HEK293 (cell line): ENCODE data around the gene SLF2.

ENCODE experiments used
- KLF10 ChIP-seq: fragments of 450-650 bp; IDR thresholded peaks from 2 replicates; pipeline ENCODE4 v1.5.1; 2018; ENCODE audit warnings: missing biosample characterization, mild to moderate bottlenecking, missing genetic modification characterization
- REPIN1 ChIP-seq: fragments of 450-650 bp; formaldehyde crosslinking; IDR thresholded peaks from 2 replicates; pipeline ENCODE4 v1.5.1; 2017; ENCODE audit warnings: missing biosample characterization, missing genetic modification characterization, low read depth
- YY1 ChIP-seq: fragments of 450-650 bp; formaldehyde crosslinking; IDR thresholded peaks from 2 replicates; pipeline ENCODE4 v1.5.1; 2018; ENCODE audit warnings: missing biosample characterization, missing genetic modification characterization
- YY2 ChIP-seq: fragments of 450-650 bp; formaldehyde crosslinking; IDR thresholded peaks from 2 replicates; pipeline ENCODE4 v1.5.1; 2016; ENCODE audit warnings: missing biosample characterization, missing genetic modification characterization
- ZBTB17 ChIP-seq: fragments of 450-650 bp; formaldehyde crosslinking; IDR thresholded peaks from 2 replicates; pipeline ENCODE4 v1.5.1; 2016; ENCODE audit warnings: missing biosample characterization, missing genetic modification characterization
- ZNF174 ChIP-seq: fragments of 450-650 bp; formaldehyde crosslinking; IDR thresholded peaks from 2 replicates; pipeline ENCODE4 v1.5.0; 2017; ENCODE audit warnings: missing biosample characterization, mild to moderate bottlenecking, missing genetic modification characterization
- ZNF175 ChIP-seq: fragments of 450-650 bp; formaldehyde crosslinking; IDR thresholded peaks from 2 replicates; pipeline ENCODE4 v1.5.1; 2016; ENCODE audit warnings: missing biosample characterization, missing genetic modification characterization
- ZNF2 ChIP-seq: fragments of 450-650 bp; formaldehyde crosslinking; IDR thresholded peaks from 2 replicates; pipeline ENCODE4 v1.5.1; 2016; ENCODE audit warnings: missing biosample characterization, missing genetic modification characterization
- ZNF266 ChIP-seq: fragments of 450-650 bp; formaldehyde crosslinking; IDR thresholded peaks from 2 replicates; pipeline ENCODE4 v1.5.1; 2016; ENCODE audit warnings: missing biosample characterization, missing genetic modification characterization, low read depth
- ZNF302 ChIP-seq: fragments of 450-650 bp; formaldehyde crosslinking; IDR thresholded peaks from 2 replicates; pipeline ENCODE4 v1.5.1; 2016; ENCODE audit warnings: missing biosample characterization, missing genetic modification characterization, low read depth
- ZNF354C ChIP-seq: fragments of 450-650 bp; formaldehyde crosslinking; IDR thresholded peaks from 2 replicates; pipeline ENCODE4 v1.5.1; 2016; ENCODE audit warnings: missing biosample characterization, missing genetic modification characterization, low read depth, borderline replicate concordance
- ZNF366 ChIP-seq: fragments of 450-650 bp; formaldehyde crosslinking; conservative IDR thresholded peaks from 2 replicates; pipeline ENCODE4 v1.5.1; 2016; ENCODE audit warnings: missing biosample characterization, missing genetic modification characterization
- ZNF37A ChIP-seq: fragments of 450-650 bp; IDR thresholded peaks from 2 replicates; pipeline ENCODE4 v1.5.1; 2018; ENCODE audit warnings: missing biosample characterization, missing genetic modification characterization
- ZNF394 ChIP-seq: fragments of 450-650 bp; formaldehyde crosslinking; IDR thresholded peaks from 2 replicates; pipeline ENCODE4 v1.5.1; 2016; ENCODE audit warnings: missing biosample characterization, missing genetic modification characterization, mild to moderate bottlenecking, moderate library complexity, borderline replicate concordance
- ZNF473 ChIP-seq: fragments of 450-650 bp; formaldehyde crosslinking; IDR thresholded peaks from 2 replicates; pipeline ENCODE4 v1.5.1; 2017; ENCODE audit warnings: missing biosample characterization, missing genetic modification characterization
- ZNF530 ChIP-seq: fragments of 450-650 bp; formaldehyde crosslinking; IDR thresholded peaks from 2 replicates; pipeline ENCODE4 v1.5.1; 2016; ENCODE audit warnings: low read depth, missing biosample characterization, missing genetic modification characterization
- ZNF549 ChIP-seq: fragments of 450-650 bp; IDR thresholded peaks from 2 replicates; pipeline ENCODE4 v1.5.1; 2018; ENCODE audit warnings: missing biosample characterization, missing genetic modification characterization, mild to moderate bottlenecking, inconsistent platforms, moderate library complexity
- ZNF561 ChIP-seq: fragments of 450-650 bp; IDR thresholded peaks from 2 replicates; pipeline ENCODE4 v1.5.1; 2018; ENCODE audit warnings: missing biosample characterization, missing genetic modification characterization, borderline replicate concordance
- ZNF629 ChIP-seq: fragments of 450-650 bp; formaldehyde crosslinking; IDR thresholded peaks from 2 replicates; pipeline ENCODE4 v1.5.1; 2017; ENCODE audit warnings: missing biosample characterization, missing genetic modification characterization
- ZNF837 ChIP-seq: fragments of 450-650 bp; formaldehyde crosslinking; IDR thresholded peaks from 2 replicates; pipeline ENCODE4 v1.5.1; 2016; ENCODE audit warnings: missing biosample characterization, missing genetic modification characterization
- ZXDB ChIP-seq: fragments of 450-650 bp; formaldehyde crosslinking; IDR thresholded peaks from 2 replicates; pipeline ENCODE4 v1.5.1; 2016; ENCODE audit warnings: missing biosample characterization, missing genetic modification characterization
- TF ChIP-seq, protein P1 (sequence below): fragments of 450-650 bp; formaldehyde crosslinking; IDR thresholded peaks from 2 replicates; pipeline ENCODE4 v1.5.1; 2016; ENCODE audit warnings: missing biosample characterization, missing genetic modification characterization
- TF ChIP-seq, protein P2 (sequence below): fragments of 450-650 bp; formaldehyde crosslinking; optimal IDR thresholded peaks from 2 replicates; pipeline ENCODE3; 2016; ENCODE audit warnings: missing biosample characterization, mild to moderate bottlenecking, missing genetic modification characterization
- TF ChIP-seq, protein P3 (sequence below): fragments of 450-650 bp; formaldehyde crosslinking; IDR thresholded peaks from 2 replicates; pipeline ENCODE4; 2016; ENCODE audit warnings: missing biosample characterization, missing genetic modification characterization
- TF ChIP-seq, protein P4 (sequence below): fragments of 450-650 bp; formaldehyde crosslinking; IDR thresholded peaks from 2 replicates; pipeline ENCODE4 v1.5.1; 2017; ENCODE audit warnings: missing biosample characterization, missing genetic modification characterization
- TF ChIP-seq, protein P5 (sequence below): fragments of 450-650 bp; formaldehyde crosslinking; IDR thresholded peaks from 2 replicates; pipeline ENCODE4 v1.5.1; 2016; ENCODE audit warnings: missing biosample characterization, missing genetic modification characterization
- TF ChIP-seq, protein P6 (sequence below): fragments of 450-650 bp; IDR thresholded peaks from 2 replicates; pipeline ENCODE4 v1.5.1; 2018; ENCODE audit warnings: missing biosample characterization, missing genetic modification characterization
- TF ChIP-seq, protein P7 (sequence below): fragments of 450-650 bp; formaldehyde crosslinking; IDR thresholded peaks from 2 replicates; pipeline ENCODE4 v1.5.1; 2016; ENCODE audit warnings: missing biosample characterization, missing genetic modification characterization, borderline replicate concordance

The SLF2 gene

DNA sequence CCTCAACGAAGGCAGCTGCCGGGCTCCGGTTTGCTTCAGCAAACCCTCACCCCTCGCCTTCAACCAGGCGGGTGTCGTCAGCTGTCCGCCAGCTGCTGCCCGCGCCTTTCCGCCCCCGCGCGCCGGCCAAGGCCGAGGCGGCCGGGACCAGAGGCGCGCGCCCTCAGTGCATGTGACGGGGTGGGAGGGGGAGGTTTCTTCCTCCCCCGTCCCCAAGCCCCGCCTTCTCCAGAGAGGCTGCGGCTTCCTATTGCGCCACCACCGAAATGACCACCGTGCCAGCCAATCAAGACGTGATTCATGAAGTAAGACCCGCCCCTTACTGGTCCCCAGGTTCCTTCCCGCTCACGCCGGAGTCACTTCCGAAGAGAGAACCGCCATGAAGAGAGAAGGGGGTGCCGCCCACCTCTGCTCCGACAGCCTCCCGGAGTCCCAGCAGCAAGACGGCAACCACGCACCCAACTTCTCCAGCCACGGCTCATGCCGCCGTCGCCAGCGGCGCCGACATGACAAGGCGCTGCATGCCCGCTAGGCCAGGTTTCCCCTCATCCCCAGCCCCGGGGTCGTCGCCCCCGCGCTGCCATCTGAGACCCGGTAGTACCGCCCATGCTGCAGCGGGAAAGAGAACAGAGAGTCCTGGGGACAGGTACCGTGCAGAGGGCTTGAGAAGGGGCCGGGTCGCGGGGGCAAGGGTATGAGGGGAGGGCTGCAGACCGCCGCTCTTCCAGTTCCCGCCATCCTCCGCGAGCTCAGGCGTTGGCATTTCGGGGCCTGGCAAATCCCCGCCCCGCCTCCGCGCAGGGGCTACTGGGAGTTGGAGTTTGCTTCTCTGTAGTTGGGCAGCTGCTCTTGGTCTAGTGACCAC is at the start of gene SLF2 (continued):
- TF ChIP-seq ZNF37A (tag by site-specific recombination) (no peak), ZNF837 (tag by site-specific recombination) (no peak), ZNF549 (tag by site-specific recombination) (no peak), ZNF394 (tag by site-specific recombination) (peak; percentile 20), REPIN1 (tag by site-specific recombination) (no peak), ZNF174 (tag by site-specific recombination) (no peak), YY2 (tag by site-specific recombination) (peak; percentile 79), YY1 (tag by site-specific recombination) (peak; percentile 68; the same call in 1 of the 2 replicates), ZNF530 (tag by site-specific recombination) (no peak), ZNF266 (tag by site-specific recombination) (no peak), ZNF366 (tag by site-specific recombination) (peak; percentile 69), ZNF354C (tag by site-specific recombination) (no peak), ZBTB17 (tag by site-specific recombination) (peak; percentile 82), ZNF175 (tag by site-specific recombination) (no peak), ZNF473 (tag by site-specific recombination) (no peak), ZNF561 (peak; percentile 70; the same call in 1 of the 2 replicates), ZNF629 (peak; percentile 70), ZNF302 (no peak), ZXDB (peak; percentile 92), KLF10 (tag by site-specific recombination) (peak; percentile 20; the same call in 1 of the 2 replicates), ZNF2 (tag by site-specific recombination) (peak; percentile 91)
- TF ChIP-seq, protein P1, sequence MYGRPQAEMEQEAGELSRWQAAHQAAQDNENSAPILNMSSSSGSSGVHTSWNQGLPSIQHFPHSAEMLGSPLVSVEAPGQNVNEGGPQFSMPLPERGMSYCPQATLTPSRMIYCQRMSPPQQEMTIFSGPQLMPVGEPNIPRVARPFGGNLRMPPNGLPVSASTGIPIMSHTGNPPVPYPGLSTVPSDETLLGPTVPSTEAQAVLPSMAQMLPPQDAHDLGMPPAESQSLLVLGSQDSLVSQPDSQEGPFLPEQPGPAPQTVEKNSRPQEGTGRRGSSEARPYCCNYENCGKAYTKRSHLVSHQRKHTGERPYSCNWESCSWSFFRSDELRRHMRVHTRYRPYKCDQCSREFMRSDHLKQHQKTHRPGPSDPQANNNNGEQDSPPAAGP (tag by site-specific recombination): peak; percentile 57; the same call in 1 of the 2 replicates
- TF ChIP-seq, protein P2, sequence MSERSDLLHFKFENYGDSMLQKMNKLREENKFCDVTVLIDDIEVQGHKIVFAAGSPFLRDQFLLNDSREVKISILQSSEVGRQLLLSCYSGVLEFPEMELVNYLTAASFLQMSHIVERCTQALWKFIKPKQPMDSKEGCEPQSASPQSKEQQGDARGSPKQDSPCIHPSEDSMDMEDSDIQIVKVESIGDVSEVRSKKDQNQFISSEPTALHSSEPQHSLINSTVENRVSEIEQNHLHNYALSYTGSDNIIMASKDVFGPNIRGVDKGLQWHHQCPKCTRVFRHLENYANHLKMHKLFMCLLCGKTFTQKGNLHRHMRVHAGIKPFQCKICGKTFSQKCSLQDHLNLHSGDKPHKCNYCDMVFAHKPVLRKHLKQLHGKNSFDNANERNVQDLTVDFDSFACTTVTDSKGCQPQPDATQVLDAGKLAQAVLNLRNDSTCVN (tag by site-specific recombination): peak; percentile 96
- TF ChIP-seq, protein P3, sequence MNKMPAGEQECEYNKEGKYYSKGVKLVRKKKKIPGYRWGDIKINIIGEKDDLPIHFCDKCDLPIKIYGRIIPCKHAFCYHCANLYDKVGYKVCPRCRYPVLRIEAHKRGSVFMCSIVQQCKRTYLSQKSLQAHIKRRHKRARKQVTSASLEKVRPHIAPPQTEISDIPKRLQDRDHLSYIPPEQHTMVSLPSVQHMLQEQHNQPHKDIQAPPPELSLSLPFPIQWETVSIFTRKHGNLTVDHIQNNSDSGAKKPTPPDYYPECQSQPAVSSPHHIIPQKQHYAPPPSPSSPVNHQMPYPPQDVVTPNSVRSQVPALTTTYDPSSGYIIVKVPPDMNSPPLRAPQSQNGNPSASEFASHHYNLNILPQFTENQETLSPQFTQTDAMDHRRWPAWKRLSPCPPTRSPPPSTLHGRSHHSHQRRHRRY (tag by site-specific recombination): no peak
- TF ChIP-seq, protein P4, sequence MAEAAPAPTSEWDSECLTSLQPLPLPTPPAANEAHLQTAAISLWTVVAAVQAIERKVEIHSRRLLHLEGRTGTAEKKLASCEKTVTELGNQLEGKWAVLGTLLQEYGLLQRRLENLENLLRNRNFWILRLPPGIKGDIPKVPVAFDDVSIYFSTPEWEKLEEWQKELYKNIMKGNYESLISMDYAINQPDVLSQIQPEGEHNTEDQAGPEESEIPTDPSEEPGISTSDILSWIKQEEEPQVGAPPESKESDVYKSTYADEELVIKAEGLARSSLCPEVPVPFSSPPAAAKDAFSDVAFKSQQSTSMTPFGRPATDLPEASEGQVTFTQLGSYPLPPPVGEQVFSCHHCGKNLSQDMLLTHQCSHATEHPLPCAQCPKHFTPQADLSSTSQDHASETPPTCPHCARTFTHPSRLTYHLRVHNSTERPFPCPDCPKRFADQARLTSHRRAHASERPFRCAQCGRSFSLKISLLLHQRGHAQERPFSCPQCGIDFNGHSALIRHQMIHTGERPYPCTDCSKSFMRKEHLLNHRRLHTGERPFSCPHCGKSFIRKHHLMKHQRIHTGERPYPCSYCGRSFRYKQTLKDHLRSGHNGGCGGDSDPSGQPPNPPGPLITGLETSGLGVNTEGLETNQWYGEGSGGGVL (tag by site-specific recombination): peak; percentile 80
- TF ChIP-seq, protein P5, sequence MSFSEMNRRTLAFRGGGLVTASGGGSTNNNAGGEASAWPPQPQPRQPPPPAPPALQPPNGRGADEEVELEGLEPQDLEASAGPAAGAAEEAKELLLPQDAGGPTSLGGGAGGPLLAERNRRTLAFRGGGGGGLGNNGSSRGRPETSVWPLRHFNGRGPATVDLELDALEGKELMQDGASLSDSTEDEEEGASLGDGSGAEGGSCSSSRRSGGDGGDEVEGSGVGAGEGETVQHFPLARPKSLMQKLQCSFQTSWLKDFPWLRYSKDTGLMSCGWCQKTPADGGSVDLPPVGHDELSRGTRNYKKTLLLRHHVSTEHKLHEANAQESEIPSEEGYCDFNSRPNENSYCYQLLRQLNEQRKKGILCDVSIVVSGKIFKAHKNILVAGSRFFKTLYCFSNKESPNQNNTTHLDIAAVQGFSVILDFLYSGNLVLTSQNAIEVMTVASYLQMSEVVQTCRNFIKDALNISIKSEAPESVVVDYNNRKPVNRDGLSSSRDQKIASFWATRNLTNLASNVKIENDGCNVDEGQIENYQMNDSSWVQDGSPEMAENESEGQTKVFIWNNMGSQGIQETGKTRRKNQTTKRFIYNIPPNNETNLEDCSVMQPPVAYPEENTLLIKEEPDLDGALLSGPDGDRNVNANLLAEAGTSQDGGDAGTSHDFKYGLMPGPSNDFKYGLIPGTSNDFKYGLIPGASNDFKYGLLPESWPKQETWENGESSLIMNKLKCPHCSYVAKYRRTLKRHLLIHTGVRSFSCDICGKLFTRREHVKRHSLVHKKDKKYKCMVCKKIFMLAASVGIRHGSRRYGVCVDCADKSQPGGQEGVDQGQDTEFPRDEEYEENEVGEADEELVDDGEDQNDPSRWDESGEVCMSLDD (tag by site-specific recombination): peak; percentile 95
- TF ChIP-seq, protein P6, sequence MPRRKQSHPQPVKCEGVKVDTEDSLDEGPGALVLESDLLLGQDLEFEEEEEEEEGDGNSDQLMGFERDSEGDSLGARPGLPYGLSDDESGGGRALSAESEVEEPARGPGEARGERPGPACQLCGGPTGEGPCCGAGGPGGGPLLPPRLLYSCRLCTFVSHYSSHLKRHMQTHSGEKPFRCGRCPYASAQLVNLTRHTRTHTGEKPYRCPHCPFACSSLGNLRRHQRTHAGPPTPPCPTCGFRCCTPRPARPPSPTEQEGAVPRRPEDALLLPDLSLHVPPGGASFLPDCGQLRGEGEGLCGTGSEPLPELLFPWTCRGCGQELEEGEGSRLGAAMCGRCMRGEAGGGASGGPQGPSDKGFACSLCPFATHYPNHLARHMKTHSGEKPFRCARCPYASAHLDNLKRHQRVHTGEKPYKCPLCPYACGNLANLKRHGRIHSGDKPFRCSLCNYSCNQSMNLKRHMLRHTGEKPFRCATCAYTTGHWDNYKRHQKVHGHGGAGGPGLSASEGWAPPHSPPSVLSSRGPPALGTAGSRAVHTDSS (tag by site-specific recombination): no peak
- TF ChIP-seq, protein P7, sequence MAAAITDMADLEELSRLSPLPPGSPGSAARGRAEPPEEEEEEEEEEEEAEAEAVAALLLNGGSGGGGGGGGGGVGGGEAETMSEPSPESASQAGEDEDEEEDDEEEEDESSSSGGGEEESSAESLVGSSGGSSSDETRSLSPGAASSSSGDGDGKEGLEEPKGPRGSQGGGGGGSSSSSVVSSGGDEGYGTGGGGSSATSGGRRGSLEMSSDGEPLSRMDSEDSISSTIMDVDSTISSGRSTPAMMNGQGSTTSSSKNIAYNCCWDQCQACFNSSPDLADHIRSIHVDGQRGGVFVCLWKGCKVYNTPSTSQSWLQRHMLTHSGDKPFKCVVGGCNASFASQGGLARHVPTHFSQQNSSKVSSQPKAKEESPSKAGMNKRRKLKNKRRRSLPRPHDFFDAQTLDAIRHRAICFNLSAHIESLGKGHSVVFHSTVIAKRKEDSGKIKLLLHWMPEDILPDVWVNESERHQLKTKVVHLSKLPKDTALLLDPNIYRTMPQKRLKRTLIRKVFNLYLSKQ (tag by site-specific recombination): no peak
